Stimulated activated naive CD8-positive, alpha-beta T cell treated with anti-CD3 and anti-CD28 coated beads, Interleukin-15, Interleukin-2, amounts not matched to agents 100 ng/mL and 50 ng/mL, for 24 hours (primary cell): ENCODE results near the gene SCAMP5.
A peak's percentile ranks its signal among the peaks of the same experiment; 100 is the strongest.

Experiments used
- H3K27ac Mint-ChIP-seq: one replicate; pipeline ENCODE4 v1.8.0; 2021; ENCODE audit warnings: mild to moderate bottlenecking, mixed read lengths
- H3K27me3 Mint-ChIP-seq: one replicate; pipeline ENCODE4 v1.8.0; 2021; ENCODE audit warnings: mixed read lengths
- H3K36me3 Mint-ChIP-seq: one replicate; pipeline ENCODE4 v1.8.0; 2021; ENCODE audit warnings: low read depth, mixed read lengths
- H3K4me1 Mint-ChIP-seq: one replicate; pipeline ENCODE4 v1.8.0; 2021; ENCODE audit warnings: low read depth, mixed read lengths
- H3K4me3 Mint-ChIP-seq: one replicate; pipeline ENCODE4 v1.8.0; 2021; ENCODE audit warnings: mild to moderate bottlenecking, mixed read lengths
- H3K9me3 Mint-ChIP-seq: one replicate; pipeline ENCODE4 v1.8.0; 2021; ENCODE audit warnings: mixed read lengths

Gene SCAMP5

DNA sequence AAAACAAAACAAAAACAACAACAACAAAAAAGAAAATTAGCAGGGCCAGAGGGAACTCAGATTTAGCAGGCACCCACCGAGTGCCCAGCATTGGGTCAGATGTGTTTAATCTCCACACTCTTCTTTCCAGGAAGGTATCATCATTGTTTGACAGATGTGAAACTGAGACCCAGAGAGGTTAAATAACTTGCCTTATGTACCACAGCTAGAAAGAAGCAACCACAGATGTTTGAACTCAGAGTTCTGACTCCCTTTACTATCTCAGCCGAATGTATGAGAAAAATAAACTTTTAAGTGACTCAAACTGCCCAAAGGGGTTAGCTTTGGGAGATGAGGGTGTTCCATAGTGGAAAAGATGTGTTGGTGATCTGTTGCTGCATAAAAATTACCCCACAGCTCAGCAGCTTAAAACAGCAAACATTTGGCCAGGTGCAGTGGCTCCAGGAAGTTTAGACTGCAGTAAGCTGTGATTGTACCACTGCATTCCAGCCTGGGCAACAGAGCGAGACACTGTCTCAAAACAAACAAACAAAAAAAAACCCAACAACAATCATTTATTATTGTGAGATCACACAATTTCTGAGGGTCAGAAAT lies 34.3 kb upstream of the SCAMP5 start:
- peaks cover 46% of the 10 kb centered on the region for H3K4me1 Mint-ChIP-seq
- no peaks in the 10 kb centered on the region for H3K9me3 Mint-ChIP-seq
- peaks cover 54% of the 10 kb centered on the region for H3K27me3 Mint-ChIP-seq
- H3K4me3 Mint-ChIP-seq: peak overlapping the region; percentile 21
- peak overlapping the region; percentile 80 for H3K27ac Mint-ChIP-seq
- H3K36me3 Mint-ChIP-seq: no peaks in the 10 kb centered on the region

DNA sequence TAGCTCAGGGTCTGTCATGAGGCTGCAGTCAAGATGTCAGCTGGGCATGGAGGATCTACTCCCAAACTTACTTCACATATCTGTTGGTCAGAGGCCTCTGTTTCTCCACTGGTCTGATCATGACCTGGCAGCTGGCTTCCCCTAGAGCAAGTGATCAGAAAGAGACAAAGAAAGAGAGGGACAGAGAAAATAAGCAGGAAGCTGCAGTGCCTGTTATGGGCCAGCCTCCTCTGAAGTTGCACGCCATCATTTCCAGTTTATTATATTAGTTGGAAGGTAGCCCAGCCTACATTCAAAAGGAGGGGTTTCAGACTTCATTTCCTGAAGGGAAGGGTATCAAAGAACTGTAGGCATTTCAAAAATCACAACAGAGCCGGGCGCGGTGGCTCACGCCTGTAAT lies 33.7 kb upstream of the SCAMP5 start:
- Mint-ChIP-seq H3K4me1 (peaks cover 46% of the 10 kb centered on the region), H3K9me3 (no peaks in the 10 kb centered on the region), H3K27me3 (peaks cover 54% of the 10 kb centered on the region), H3K4me3 (no peak overlapping the region), H3K27ac (peak overlapping the region; percentile 80), H3K36me3 (no peaks in the 10 kb centered on the region)

DNA sequence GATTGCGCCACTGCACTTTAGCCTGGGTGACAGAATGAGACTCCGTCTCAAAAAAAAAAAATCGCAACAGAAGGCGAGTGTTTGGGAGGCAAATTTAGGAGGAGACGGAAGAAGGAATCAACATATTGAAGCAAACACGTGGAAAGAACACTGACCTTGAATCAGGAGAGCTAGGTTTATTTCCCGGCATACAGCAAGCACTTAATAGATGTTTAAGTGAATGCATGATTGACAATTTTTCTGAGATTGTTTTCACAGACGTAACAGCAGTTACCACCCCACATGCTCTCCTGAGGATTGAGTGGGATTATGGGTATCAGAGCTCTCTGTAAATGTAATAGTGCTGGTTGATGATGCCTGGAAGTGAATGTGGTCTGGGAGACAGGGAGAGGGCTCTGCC lies 33.1 kb upstream of the SCAMP5 start:
- no peaks in the 10 kb centered on the region for H3K9me3 Mint-ChIP-seq
- peaks cover 54% of the 10 kb centered on the region for H3K27me3 Mint-ChIP-seq
- H3K4me3 Mint-ChIP-seq: no peak overlapping the region
- H3K27ac Mint-ChIP-seq: peak overlapping the region; percentile 28
- H3K4me1 Mint-ChIP-seq: peaks cover 46% of the 10 kb centered on the region
- no peaks in the 10 kb centered on the region for H3K36me3 Mint-ChIP-seq

DNA sequence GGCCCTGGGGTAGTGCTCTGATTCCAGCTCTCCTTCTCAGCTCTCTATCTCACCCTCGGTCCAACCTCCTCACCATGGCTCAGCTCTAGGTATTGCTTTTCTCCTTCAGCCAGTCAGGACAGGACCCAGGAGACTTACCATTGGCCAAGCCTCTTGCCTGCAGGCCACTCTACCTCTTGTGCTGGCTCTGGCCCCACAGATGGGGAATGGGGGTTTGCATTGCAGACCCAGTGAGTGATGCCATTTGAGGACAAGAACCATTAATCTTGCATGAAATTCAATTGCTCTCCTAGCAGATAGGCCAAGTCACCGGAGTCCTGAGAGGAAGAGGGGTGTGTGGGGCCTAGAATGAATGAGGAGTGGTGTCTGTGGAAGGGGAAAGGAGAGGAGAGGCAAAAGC lies 32.7 kb upstream of the SCAMP5 start:
- Mint-ChIP-seq H3K4me1 (peaks cover 41% of the 10 kb centered on the region), H3K4me3 (no peak overlapping the region), H3K36me3 (no peaks in the 10 kb centered on the region), H3K9me3 (no peaks in the 10 kb centered on the region), H3K27ac (no peak overlapping the region), H3K27me3 (peaks cover 50% of the 10 kb centered on the region)

DNA sequence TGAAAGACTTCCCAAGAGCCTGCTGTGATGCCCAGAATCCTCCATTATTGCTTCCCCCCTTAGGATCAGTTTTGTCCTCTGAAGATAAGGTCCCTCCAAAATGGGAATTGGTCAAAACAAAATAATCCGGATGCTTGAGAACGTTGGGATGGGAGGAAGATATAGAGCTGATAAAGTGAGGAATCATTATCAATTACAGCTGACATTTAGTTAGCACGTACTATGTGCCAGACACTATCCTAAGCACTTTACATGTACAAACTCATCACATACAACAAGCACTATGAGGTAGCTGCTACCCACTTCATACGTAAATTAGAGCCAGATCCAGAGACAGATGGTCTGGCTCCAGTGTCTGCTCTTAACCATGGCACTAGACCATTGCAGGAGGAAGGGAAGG lies 32.1 kb upstream of the SCAMP5 start:
- H3K27me3 Mint-ChIP-seq: peaks cover 44% of the 10 kb centered on the region
- H3K4me3 Mint-ChIP-seq: no peak overlapping the region
- no peaks in the 10 kb centered on the region for H3K36me3 Mint-ChIP-seq
- H3K27ac Mint-ChIP-seq: no peak overlapping the region
- H3K9me3 Mint-ChIP-seq: no peaks in the 10 kb centered on the region
- H3K4me1 Mint-ChIP-seq: peaks cover 36% of the 10 kb centered on the region

DNA sequence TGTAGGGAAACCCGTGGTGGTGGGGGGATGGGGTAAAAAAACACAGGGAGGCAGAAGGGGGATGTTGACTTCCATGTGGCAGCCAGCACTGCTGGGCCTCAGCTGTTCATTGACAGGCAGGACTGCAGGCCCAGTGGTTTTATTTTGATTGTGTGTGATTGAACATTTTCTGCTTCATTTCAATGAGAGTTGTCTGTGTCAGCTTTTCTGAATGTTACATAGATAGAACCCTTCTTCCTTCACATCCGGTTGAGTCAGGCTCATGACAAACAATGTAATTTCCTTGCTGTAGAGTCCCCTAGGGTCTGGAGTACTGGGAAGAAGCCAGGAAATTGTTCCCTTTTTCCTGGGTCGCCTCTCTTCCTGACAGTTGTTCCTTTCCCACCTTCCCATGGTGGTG lies 30.6 kb upstream of the SCAMP5 start:
- no peaks in the 10 kb centered on the region for H3K9me3 Mint-ChIP-seq
- peaks cover 20% of the 10 kb centered on the region for H3K4me1 Mint-ChIP-seq
- peaks cover 29% of the 10 kb centered on the region for H3K27me3 Mint-ChIP-seq
- no peak overlapping the region for H3K27ac Mint-ChIP-seq
- H3K36me3 Mint-ChIP-seq: no peaks in the 10 kb centered on the region
- H3K4me3 Mint-ChIP-seq: no peak overlapping the region

DNA sequence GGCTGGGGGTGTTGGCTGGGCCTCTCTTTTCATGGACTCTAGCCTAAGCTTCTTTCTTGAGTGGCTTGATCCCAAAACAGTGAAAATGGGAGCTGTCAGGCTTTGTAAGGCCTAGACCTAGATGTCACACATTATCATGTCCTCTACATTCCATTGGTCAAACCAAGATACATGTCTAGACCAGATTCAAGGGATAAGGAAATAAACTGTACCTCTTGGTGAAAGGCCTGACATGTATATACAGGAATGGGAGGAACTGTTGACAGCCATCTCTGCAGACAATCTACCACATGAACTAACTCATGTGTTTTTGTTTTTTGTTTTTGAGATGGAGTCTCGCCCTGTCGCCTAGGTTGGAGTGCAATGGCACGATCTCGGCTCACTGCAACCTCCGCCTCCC lies 27.7 kb upstream of the SCAMP5 start:
- Mint-ChIP-seq H3K27ac (no peak overlapping the region), H3K4me1 (no peaks in the 10 kb centered on the region), H3K36me3 (no peaks in the 10 kb centered on the region), H3K27me3 (peaks cover 15% of the 10 kb centered on the region), H3K4me3 (no peak overlapping the region), H3K9me3 (no peaks in the 10 kb centered on the region)

DNA sequence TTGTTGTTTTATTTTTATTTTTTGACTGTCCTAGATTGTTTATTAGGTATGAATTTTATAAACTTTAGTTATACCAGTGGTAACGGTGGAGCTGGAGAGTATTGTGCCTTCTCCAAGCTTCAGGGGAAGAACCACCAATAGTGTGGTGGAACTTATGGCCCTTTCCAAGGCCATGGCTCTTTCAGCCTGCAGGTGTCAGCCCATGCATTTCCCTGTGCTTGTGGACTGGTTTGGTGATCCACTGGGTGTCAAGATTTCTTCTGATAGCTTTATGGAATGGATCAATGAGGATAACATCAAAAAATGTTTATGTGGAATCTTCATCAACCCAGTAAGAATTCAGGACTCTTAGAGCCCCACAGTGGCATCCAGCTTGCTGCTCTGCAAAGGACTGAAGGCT lies 19.2 kb upstream of the SCAMP5 start:
- Mint-ChIP-seq H3K36me3 (no peaks in the 10 kb centered on the region), H3K4me3 (no peak overlapping the region), H3K27ac (no peak overlapping the region), H3K4me1 (peaks cover 18% of the 10 kb centered on the region), H3K27me3 (peaks cover 16% of the 10 kb centered on the region), H3K9me3 (no peaks in the 10 kb centered on the region)

DNA sequence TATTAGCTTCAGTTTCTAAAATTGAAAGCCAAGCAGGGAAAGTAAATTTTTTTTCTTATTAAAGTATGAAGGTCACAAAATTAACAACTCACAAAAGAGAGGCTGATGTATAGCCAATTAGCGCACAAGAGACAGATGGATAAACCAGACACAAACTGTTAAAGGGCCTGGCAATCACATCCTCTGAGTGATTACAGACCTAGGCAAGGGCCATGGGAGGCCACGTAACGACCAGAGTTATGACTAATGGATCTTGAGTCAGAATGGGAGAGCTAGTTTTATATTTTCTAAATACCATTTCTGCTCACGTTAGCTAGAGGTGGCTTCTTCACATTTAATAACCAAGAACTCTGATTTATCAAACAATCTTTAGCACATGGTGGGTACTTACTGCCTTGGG lies 17.8 kb upstream of the SCAMP5 start:
- H3K27me3 Mint-ChIP-seq: peaks cover 15% of the 10 kb centered on the region
- H3K4me3 Mint-ChIP-seq: no peak overlapping the region
- no peaks in the 10 kb centered on the region for H3K36me3 Mint-ChIP-seq
- H3K27ac Mint-ChIP-seq: peak overlapping the region; percentile 10
- peaks cover 18% of the 10 kb centered on the region for H3K4me1 Mint-ChIP-seq
- H3K9me3 Mint-ChIP-seq: no peaks in the 10 kb centered on the region

DNA sequence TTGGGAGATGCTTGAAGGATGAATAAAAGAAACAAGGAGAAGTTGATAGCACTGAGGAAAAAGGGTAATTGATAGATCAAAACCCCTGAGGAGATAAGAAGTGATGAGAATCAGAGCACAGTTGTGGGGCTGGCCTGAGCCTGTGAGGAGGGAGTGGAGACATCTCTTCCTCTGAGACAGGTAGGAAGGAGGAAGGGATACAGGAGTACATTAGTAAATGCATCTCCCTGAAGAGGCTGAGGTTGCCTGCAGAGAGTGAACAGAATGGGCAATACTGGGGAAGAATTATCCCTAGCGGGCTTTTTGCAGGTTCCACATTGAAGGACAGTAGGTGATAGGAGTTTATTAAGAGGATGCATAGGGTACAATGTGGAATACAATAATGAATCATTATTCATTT lies 17.3 kb upstream of the SCAMP5 start:
- no peaks in the 10 kb centered on the region for H3K36me3 Mint-ChIP-seq
- H3K4me3 Mint-ChIP-seq: no peak overlapping the region
- no peaks in the 10 kb centered on the region for H3K9me3 Mint-ChIP-seq
- H3K27me3 Mint-ChIP-seq: peaks cover 10% of the 10 kb centered on the region
- H3K4me1 Mint-ChIP-seq: peaks cover 22% of the 10 kb centered on the region
- H3K27ac Mint-ChIP-seq: peak overlapping the region; percentile 10

DNA sequence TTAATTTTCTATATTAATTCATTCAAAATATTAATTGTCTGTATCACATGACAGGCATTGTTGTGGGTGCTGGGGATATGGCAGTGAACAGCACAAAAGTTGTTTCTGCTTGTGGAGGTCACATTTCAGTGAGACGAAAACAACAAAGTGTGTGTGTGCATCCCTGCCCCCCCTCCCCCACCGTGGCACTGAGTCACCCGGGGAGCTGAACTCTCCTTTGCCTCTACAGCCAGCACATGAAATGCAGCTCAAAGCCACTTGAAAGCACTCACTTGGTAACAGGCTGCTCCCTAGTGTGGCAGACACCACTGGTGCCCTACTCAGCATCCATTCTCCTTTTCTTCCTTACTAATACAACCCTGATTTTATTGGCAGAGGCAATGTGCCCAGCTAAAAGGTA lies 16.9 kb upstream of the SCAMP5 start:
- no peak overlapping the region for H3K27ac Mint-ChIP-seq
- no peaks in the 10 kb centered on the region for H3K36me3 Mint-ChIP-seq

DNA sequence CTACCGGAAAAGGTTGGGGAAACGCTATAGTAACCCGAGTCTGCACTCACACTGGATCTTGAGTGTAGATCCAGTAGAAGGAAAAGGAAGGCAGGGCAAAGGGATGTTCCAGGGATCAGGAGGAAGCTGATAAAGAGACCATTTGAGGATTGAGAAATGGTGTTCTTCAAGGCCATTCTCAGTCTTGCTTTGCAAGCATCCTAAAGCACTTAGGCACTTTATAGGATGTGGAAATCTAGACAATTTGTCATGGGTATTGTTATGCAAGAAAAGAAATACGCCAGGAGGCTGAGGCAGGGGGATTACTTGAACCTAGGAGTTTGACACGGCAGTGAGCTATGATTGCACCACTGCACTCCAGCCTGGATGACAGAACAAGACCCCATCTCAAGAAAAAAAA lies 13.2 kb upstream of the SCAMP5 start:
- peaks cover 27% of the 10 kb centered on the region for H3K27me3 Mint-ChIP-seq
- no peak overlapping the region for H3K27ac Mint-ChIP-seq
- peaks cover 38% of the 10 kb centered on the region for H3K4me1 Mint-ChIP-seq
- no peaks in the 10 kb centered on the region for H3K9me3 Mint-ChIP-seq
- no peaks in the 10 kb centered on the region for H3K36me3 Mint-ChIP-seq
- H3K4me3 Mint-ChIP-seq: no peak overlapping the region

More for the DNA sequence above, 16.9 kb upstream of the SCAMP5 start:
- peaks cover 26% of the 10 kb centered on the region for H3K4me1 Mint-ChIP-seq
- peaks cover 10% of the 10 kb centered on the region for H3K27me3 Mint-ChIP-seq
- H3K4me3 Mint-ChIP-seq: no peak overlapping the region
- no peaks in the 10 kb centered on the region for H3K9me3 Mint-ChIP-seq

DNA sequence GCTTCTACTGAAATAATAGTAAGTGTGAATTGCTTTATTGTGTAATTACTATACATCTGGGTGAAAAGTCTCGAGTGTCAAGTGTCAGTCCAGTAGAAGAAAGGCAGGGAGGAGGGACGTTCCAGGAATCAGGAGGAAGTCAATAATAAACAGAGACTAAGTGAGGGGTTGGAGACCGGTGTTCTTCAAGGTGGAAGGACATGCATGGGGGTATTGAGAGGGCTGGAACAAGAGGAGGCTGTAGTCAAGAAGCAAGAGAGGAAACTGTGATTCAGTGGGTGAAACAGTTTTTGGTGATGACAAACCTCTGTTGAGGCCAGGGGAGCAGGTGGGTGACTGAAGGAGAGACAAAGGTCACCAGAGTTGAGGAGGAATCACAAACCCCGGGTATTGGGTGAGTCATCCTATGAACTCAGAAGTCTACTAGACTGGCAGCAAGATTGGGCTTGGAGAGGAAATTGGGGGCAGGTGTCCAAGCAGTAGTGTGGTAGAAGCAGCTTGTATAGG lies 11.6 kb upstream of the SCAMP5 start:
- Mint-ChIP-seq H3K9me3 (no peaks in the 10 kb centered on the region), H3K4me1 (peaks cover 23% of the 10 kb centered on the region), H3K27ac (peak overlapping the region; percentile 77), H3K4me3 (peak overlapping the region; percentile 6), H3K27me3 (peaks cover 27% of the 10 kb centered on the region), H3K36me3 (no peaks in the 10 kb centered on the region)

DNA sequence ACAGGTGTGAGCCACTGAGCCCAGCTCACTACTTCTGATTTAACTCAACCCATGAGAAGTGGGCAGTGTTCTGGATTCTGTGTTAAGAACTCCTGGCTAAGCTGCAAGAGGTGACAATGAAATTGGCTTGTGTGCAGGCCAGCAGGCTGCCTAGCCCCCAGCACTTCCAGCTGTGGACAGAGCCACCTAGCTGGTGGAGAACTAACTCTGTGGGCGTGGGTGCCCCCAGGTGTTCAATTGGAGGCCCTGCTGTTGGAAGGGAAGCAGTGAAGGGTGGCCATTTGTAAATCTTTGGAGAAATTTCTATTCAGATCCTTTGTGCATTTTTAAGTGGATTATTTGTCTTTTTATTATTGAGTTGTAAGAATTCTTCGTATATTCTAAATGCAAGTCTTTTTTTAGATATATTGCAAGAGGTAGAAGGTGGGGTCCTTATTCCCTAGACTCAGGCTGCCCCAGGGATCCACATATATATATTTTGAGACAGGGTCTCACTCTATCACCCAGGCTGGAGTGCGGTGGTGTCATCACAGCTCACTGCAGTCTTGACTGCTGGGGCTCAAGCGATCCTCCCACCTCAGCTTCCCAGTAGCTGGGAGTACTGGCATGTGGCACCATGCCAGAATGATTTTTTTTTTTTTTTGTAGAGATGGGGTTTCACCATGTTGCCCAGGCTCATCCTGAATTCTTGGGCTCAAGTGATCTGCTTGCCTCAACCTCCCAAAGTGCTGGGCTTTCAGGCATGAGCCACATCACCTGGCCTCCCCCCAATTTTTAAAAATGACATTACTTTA lies 7.2 kb upstream of the SCAMP5 start:
- H3K27me3 Mint-ChIP-seq: peaks cover 31% of the 10 kb centered on the region
- no peak overlapping the region for H3K27ac Mint-ChIP-seq
- no peak overlapping the region for H3K4me3 Mint-ChIP-seq
- no peaks in the 10 kb centered on the region for H3K9me3 Mint-ChIP-seq
- peaks cover 19% of the 10 kb centered on the region for H3K4me1 Mint-ChIP-seq
- H3K36me3 Mint-ChIP-seq: no peaks in the 10 kb centered on the region

DNA sequence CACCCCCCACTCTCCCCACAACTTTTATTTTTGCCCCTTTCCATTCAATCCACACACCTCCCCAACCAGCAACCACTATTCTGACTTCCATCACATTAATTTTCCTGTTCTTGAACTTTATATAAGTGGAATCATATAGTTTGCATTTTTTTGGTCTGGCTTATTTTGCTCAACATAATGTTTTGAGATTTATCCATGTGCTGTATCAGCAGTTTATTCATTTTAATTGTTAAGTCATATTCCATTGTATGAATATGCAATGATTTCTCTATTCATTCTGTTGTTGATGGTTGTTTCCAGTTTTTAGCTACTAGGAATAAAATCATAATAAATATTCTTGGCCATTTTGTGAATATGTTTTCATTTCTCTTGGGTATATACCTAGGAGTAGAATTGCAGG lies 5.8 kb upstream of the SCAMP5 start:
- Mint-ChIP-seq H3K4me3 (no peak overlapping the region), H3K36me3 (no peaks in the 10 kb centered on the region), H3K9me3 (no peaks in the 10 kb centered on the region), H3K27ac (no peak overlapping the region), H3K27me3 (peaks cover 26% of the 10 kb centered on the region), H3K4me1 (peaks cover 8% of the 10 kb centered on the region)
